GM18502 (cell line): Measurements from ENCODE around the gene RSAD1.

Experiments
- ATAC-seq: cut with Tn5 transposase; IDR thresholded peaks from one replicate; pipeline ENCODE4 v1.9.1; 2021; ENCODE audit warnings: mild to moderate bottlenecking; ENCODE audit not compliant: unreplicated experiment, poor library complexity

RSAD1 gene

GRCh38 chr17:50478391-50479381, at the start of gene RSAD1:
Gene RSAD1 (plus strand): TSS chr17:50478860. CDS start chr17:50478885, 25 bp downstream.
- ATAC-seq, result peak; percentile 90

GRCh38 chr17:50429793-50430192, 48.9 kb upstream of the RSAD1 start:
- ATAC-seq, result no peak

GRCh38 chr17:50430821-50431618, 47.6 kb upstream of the RSAD1 start:
- ATAC-seq, result no peak

GRCh38 chr17:50432125-50432762, 46.4 kb upstream of the RSAD1 start:
- no peak for ATAC-seq

GRCh38 chr17:50437409-50437808, 41.3 kb upstream of the RSAD1 start:
- ATAC-seq, result no peak

GRCh38 chr17:50439008-50439407, 39.7 kb upstream of the RSAD1 start:
- ATAC-seq, result no peak

GRCh38 chr17:50440172-50440837, 38.4 kb upstream of the RSAD1 start:
- no peak for ATAC-seq

GRCh38 chr17:50440838-50441829, 37.5 kb upstream of the RSAD1 start:
- no peak for ATAC-seq

- ATAC-seq, result no peak
Observed at GRCh38 chr17:50443505-50443974, 35.1 kb upstream of the RSAD1 start.

GRCh38 chr17:50444841-50445715, 33.6 kb upstream of the RSAD1 start:
- ATAC-seq, result no peak

- no peak for ATAC-seq
Observed at GRCh38 chr17:50445730-50446325, 32.8 kb upstream of the RSAD1 start.

GRCh38 chr17:50447870-50448595, 30.6 kb upstream of the RSAD1 start:
- no peak for ATAC-seq

- ATAC-seq, result no peak
Observed at GRCh38 chr17:50448643-50449042, 30.0 kb upstream of the RSAD1 start.

- ATAC-seq, result no peak
Observed at GRCh38 chr17:50451943-50452629, 26.6 kb upstream of the RSAD1 start.

- ATAC-seq, result no peak
Observed at GRCh38 chr17:50452630-50453300, 25.9 kb upstream of the RSAD1 start.

- no peak for ATAC-seq
Observed at GRCh38 chr17:50453901-50454300, 24.8 kb upstream of the RSAD1 start.
